GM12801 (cell line): ENCODE measurements around the gene CYB5B.

Source experiments
- CTCF ChIP-seq: IDR thresholded peaks from one replicate; pipeline ENCODE4 v1.5.1; 2011; ENCODE audit warnings: control low read depth; ENCODE audit not compliant: insufficient read length; ENCODE audit errors: extremely low read depth

Gene CYB5B

GRCh38 chr16:69424935-69425784 is 741 bp downstream of the CYB5B start:
- TF ChIP-seq CTCF, result no peak

GRCh38 chr16:69428652-69429051 is 4.2 kb downstream of the CYB5B start:
- TF ChIP-seq CTCF, result no peak

- no peak for TF ChIP-seq CTCF
Observed at GRCh38 chr16:69431948-69432468, 7.6 kb downstream of the CYB5B start.

GRCh38 chr16:69434066-69434465 is 9.6 kb downstream of the CYB5B start:
- no peak for TF ChIP-seq CTCF

- no peak for TF ChIP-seq CTCF
Observed at GRCh38 chr16:69435977-69436820, 11.8 kb downstream of the CYB5B start.

GRCh38 chr16:69436896-69437295 is 12.5 kb downstream of the CYB5B start:
- TF ChIP-seq CTCF, result no peak

GRCh38 chr16:69438465-69438864 is 14.0 kb downstream of the CYB5B start:
- TF ChIP-seq CTCF, result no peak
